NCI-H345 (cell line): ENCODE data around the gene CEND1.
"Not testable (repeated sequence)": the region's sequence is repeated elsewhere in the genome, so short reads cannot be mapped to it uniquely, and the experiment has no call there.

Experiments
- DNase-seq: peaks from one replicate; lab custom pipeline; 2025; lab: John Stamatoyannopoulos, UW

Gene CEND1

DNA sequence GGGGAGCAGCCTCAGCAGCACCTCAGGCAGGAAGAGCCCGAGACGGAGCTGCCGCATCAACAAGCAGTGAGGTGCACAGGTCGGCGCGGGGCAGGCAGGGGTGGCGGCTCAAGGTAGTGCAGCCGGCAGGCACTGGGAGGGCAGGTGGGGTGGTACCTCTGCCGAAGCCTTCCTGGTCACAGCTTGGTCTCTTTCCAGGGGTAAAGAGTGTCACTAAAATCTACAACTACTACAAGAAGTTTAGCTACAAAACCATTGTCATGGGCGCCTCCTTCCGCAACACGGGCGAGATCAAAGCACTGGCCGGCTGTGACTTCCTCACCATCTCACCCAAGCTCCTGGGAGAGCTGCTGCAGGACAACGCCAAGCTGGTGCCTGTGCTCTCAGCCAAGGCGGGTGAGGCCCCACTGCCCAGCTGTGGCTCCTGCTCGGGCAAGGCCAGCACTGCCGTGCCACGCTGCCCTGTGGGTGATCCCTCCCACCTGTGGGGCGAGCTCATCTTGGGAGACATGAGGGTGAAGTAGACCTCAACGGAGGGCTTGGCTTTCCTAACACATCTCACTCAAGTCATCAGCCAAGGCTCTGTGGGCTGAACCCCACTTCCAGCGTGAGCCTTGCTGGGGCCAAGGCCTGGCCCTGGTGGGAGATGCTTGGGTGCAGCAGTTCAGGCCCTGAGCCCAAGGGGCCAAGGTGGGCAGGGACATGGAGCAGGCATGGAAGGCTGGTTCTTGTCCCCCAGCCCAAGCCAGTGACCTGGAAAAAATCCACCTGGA is 26.2 kb downstream of the CEND1 start:
- DNase-seq, result no peak

DNA sequence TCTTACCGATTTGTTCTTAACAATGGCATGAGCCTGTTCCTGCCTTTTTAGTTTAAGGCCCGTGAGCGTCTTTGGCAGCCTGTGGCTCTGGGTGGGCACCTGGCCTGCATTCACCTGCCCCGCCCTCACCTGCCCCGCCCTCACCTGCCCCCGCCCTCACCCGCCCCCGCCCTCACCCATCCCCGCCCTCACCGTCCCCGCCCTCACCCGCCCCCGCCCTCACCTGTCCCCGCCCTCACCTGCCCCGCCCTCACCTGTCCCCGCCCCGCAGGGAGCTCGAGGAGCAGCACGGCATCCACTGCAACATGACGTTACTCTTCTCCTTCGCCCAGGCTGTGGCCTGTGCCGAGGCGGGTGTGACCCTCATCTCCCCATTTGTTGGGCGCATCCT is 26.8 kb downstream of the CEND1 start:
- peak; percentile 27 for DNase-seq

DNA sequence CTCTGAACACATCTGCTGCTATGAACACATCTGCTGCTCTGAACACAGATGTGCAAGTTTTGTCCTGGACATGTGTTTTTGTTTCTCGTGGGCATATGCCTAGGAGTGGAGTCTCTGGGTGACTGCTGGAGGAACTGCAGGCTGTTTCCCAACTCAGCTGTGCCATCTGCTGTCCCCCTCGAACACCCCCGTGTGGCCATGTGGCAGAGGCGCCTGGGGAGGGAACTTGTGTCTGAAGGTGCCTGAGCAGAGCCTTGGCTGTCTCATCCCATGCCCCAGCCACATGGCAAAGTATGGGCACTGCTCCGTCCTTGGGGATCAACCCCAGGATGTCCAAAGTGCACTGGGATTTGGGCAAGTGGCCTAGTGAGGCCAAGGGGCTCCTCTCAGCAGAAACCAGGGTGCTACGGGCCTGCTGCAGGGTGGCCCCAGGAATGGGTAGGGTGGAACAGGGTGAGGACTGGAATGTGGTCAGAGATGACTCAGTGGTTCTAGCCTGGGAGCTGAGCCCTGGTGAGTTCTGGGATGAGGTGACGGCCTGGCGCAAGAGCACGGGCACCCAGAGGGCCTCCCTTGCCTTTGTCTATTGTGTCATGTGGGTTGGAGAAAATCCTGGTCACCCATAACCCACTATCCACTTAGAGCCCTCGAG is 27.3 kb downstream of the CEND1 start:
- no peak for DNase-seq

DNA sequence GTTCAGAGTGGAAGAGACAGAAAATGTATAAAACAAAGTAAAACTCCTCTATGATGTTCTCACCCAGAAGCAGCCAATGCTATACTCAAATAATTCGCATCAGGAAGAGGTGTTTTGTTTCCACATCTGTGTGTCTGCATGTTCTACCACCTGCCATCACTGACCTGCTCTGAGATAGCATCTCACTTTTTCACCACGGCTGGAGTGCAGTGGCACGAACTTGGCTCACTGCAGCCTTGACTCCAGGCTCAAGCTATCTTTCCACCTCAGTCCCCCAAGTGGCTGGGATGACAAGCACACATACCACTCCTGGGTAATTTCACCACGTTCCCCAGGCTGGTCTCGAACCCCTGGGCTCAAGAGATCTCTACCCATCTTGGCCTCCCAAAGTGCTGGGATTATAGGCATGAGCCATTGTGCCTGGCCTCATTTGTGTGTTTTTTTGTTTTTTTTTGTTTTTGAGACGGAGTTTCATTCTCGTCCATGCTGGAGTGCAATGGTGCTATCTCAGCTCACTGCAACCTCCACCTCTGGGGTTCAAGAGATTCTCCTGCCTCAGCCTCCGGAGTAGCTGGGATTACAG is 28.3 kb downstream of the CEND1 start:
- no peak for DNase-seq

DNA sequence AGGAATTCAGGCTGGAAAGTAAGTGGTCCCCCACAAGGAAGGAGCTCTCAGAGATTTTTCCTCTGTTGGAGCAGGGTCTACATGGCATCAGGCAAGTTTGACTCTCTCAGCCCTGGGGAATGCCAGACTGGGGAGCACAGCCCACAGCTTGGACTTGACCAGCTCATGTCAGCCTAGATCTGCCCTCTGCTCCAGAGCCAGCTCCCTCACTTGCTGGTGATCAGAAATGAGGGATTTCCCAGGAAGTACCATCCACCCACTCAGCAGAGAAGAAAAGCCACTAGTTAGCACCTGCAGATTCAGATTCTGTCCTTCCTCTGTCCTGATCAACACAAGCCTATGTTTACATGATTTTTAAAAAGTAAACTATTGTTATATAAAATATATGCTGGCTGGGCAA is 29.7 kb downstream of the CEND1 start:
- no peak for DNase-seq

DNA sequence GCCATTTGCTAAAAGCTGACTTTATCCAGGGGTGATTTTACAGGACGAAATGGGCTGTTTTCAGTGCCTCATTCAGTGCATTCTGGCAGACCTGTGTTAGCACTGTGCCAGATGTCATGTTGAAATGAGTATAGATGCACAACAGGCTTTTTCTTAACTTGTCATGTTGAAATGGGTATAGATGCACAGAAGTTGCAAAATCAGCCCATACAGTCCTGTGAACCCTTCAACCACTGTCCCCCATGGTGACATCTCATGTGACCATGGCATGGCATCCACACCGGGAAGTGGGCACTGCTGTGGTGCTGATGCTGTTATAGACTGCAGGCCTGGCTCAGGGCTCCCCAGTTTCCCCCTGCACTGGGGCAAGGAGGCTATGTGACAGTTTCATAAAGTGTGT is 40.2 kb downstream of the CEND1 start:
- no peak for DNase-seq

DNA sequence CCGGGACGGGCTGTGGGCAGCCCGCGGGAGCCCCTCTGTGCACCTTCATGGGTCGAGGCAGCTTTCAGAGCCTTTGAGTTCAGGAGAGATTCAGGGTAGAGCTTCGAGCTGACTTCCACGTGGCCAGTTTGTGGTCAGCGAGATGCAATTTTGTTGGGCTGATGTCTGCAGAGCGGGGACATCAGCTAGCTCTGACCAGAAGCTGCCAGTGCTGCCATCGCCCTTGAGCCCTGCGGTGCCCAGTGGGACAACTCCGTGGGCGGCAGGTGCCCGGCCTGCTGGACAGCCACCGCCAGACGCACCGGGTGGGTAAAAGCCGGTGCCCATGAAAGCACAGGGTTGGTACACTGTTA is 41.9 kb downstream of the CEND1 start:
- DNase-seq, result no peak

DNA sequence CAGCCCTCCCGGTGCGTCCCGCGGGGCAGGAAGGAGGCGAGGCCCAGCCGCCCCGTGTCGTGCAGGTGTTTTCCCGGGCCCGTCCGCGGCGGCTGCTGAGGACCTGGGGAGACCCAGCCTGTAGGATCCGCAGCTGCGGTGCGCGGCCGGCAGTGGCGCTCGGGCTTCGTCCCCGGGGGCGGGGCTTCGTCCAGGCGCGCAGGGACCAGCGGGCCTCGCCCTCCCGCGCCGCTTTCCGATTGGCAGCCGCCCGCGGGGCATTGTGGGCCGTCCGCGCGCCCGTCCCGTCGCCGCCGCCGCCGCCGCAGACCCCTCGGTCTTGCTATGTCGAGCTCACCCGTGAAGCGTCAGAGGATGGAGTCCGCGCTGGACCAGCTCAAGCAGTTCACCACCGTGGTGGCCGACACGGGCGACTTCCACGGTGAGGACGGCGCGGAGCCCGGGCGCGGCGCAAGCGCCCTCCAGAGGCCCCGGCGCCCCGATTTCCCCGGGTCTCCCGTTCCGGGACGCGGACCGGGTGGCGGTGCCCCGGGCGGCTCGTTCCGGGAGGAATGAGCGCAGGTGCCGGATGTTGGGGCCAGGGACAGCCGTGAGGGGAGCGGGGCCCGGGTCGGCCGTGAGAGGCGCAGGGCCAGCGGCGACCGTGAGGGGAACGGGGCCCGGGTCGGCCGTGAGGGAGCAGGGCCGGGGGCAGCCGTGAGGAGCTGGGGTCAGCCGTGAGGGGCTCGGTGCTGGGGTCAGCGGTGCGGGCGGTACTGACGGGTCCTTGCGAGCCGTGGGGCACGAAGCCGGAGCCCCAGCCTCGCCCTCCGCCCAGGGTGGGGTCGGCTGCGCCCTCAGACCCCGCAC is 42.5 kb downstream of the CEND1 start, which contains the start of gene TALDO1:
Gene TALDO1, plus strand, starts transcription at position 307 of the 849 bp plus-strand sequence. Its CDS starts 18 bp downstream, at position 325.
- peak; percentile 93 for DNase-seq

DNA sequence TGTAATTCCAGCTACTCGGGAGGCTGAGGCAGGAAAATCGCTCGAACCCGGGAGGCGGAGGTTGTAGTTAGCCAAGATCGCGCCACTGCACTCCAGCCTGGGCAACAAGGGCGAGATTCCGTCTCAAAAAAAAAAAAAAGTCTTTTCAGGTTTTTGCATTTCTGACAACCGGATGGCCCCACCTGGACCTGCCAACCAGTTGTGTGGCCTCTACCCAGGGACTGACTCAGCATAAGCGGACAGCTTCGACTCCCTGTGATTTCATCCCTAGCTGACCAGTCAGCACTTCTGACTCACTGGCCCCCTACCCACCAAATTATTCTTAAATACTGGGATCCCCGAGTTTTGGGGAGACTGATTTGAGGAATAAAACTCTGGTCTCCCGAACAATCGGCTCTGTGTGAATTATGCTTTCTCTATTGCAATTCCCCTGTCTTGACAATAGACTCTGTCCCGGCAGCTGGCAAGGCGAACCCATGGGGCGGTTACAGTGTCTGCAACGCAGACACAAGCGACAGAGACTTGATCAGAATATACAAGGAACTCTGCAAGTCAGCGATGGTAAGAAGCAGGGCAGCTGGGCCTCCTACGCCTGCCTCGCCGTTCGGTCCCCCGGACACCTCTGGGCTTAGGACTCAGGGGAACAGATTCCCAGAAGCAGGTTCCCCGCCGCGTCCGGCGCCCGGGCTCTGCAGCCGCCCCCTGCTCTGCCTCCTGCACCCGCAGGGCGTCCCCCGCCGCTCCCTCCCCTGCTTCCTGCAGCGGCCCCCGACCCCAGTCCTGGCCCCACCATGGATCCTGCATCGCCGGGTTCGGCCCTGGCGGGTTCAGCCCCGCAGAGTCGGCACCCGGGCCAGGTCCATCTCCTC is 43.4 kb downstream of the CEND1 start:
- peak; percentile 36 for DNase-seq

DNA sequence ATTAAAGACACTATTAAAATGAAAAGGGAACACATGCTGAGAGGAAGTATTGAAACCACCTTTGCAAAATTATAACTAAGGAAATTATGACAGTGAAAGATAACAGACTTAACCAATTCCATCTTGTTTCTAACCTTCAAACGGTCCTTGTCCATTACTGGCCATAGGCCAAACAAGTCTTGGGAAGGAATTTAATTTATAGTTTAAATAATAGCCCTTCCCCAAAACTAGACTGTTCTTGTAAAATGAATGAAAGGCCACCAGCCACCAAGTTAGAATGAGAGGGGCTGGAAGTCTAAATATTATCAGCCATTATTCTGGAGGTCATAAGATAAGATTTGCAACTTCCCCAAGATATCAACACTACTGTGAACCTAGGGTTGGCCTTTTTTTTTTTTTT is 44.5 kb downstream of the CEND1 start:
- no peak for DNase-seq

DNA sequence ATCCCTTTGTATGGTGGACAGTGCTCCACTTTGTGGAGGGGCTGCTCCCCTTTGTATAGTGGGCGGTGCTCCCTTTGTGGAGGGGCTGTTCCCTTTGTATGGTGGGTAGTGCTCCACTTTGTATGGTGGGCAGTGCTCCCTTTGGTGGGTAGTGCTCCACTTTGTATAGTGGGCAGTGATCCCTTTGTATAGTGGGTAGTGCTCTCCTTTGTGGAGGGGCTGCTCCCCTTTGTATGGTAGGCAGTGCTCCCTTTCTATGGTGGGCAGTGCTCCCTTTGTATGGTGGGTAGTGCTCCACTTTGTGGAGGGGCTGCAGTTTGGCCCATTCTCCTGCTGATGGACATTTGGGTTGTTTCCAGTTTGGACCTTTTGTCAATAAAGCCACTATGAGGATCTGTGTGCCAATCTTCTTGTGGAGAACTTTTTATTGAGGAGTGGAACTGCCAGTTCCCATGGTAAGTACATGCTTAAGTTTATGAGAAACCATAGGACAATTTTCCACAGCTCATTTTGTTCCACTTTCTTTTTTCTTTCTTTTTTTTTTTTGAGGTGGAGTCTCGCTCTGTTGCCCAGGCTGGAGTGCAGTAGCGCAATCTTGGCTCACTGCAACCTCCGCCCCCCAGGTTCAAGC is 47.2 kb downstream of the CEND1 start:
- DNase-seq, result no peak

DNA sequence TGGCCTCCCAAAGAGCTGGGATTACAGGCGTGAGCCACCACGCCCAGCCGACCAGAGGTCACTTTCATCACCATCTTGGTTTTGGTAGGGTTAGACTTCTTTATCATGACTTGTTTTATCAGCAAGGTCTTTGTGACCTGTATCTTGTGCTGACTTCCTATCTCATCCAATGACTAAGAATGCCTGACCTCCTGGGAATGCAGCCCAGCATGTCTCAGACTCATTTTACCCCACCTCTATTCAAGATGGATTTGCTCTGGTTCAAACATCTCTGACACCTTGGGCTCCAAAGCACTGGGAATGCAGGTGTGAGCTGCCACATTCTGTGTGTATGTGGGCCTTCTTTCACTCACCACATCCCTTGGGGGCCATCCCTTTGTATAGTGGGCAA is 47.7 kb downstream of the CEND1 start:
- no peak for DNase-seq

DNA sequence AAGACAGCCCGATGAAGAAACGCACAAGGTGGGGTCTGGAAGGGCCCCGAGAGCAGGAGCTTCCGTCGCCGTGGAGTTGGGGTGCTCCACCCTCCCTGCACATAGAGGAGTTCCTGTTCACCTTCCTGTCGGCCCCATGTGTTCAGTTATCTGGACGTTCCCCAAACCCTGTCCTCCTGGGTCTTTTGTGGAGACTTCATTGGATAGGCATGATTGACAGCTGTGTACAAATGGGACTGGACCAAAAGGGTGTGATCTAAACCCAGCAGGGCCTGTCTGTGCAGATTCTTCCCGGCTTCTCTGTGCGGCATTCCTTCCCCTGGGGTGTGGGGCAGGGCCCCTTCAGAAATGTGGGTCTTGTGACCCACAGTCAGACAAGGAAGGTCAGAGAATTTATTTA is 52.0 kb downstream of the CEND1 start:
- not testable (repeated sequence) for DNase-seq

DNA sequence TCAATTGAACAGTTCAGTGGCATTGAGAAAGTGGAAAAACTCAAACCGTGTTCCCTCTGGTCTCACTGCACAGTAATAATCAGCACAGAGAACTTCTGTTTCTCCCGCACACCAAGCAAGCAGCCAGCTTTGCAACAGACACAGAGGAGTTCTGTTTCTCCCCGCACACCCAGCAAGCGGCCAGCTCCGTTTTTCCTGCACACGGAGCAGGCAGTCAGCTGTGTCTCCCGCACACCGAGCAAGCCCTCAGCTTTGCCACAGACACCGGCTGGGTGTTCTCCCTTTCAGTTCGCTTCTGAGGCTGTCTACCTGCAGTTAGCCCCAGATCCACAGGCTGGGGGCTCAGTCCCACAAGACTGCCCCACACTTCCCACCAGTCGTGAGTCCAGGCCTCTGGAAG is 52.5 kb downstream of the CEND1 start:
- DNase-seq, result no peak
